Osteoblast (primary cell): ENCODE results near the gene TMEM192. TPM values are rescaled to one million over a fixed set of nuclear protein-coding genes. Genes with fewer than 3 reads are reported as not detected.
A peak's percentile ranks its signal among the peaks of the same experiment; 100 is the strongest.

Experiments
- DNase-seq: peaks from one replicate; pipeline ENCODE4 v3.0.0; 2011; ENCODE audit warnings: low spot score, mixed read lengths; ENCODE audit not compliant: insufficient read length; ENCODE audit errors: missing footprints
- H2AFZ ChIP-seq: 2 replicates; pipeline ENCODE4 v1.6.0; 2011; ENCODE audit warnings: mild to moderate bottlenecking, low read length
- H3K27ac ChIP-seq: 2 replicates; pipeline ENCODE4 v1.5.1; 2011; ENCODE audit warnings: mild to moderate bottlenecking, low read depth, low read length, moderate library complexity
- H3K27me3 ChIP-seq: 2 replicates; pipeline ENCODE4 v1.6.0; 2012; ENCODE audit warnings: mild to moderate bottlenecking, control low read depth, inconsistent platforms, low read length, moderate library complexity; ENCODE audit not compliant: insufficient read depth
- H3K36me3 ChIP-seq: 2 replicates; pipeline ENCODE4 v1.5.1; 2011; ENCODE audit warnings: mild to moderate bottlenecking, low read length, control low read depth, moderate library complexity; ENCODE audit not compliant: insufficient read depth
- H3K4me1 ChIP-seq: 2 replicates; pipeline ENCODE4 v1.5.1; 2011; ENCODE audit warnings: mild to moderate bottlenecking, low read length, control low read depth, moderate library complexity; ENCODE audit not compliant: insufficient read depth
- H3K4me2 ChIP-seq: 2 replicates; pipeline ENCODE4 v1.6.0; 2011; ENCODE audit warnings: mild to moderate bottlenecking, low read length; ENCODE audit not compliant: insufficient read depth
- H3K4me3 ChIP-seq: fragments of 200-600 bp; sonication (generic); 3 replicates; pipeline ENCODE4 v1.5.1; 2012; ENCODE audit warnings: mild to moderate bottlenecking, low read length, inconsistent platforms; ENCODE audit not compliant: insufficient read depth
- H3K79me2 ChIP-seq: 2 replicates; pipeline ENCODE4 v1.6.0; 2012; ENCODE audit warnings: mild to moderate bottlenecking, low read length, control low read depth, inconsistent platforms; ENCODE audit not compliant: insufficient read depth
- H3K9me3 ChIP-seq: 2 replicates; pipeline ENCODE4 v1.5.1; 2011; ENCODE audit warnings: low read depth, low read length, control low read depth
- H4K20me1 ChIP-seq: 2 replicates; pipeline ENCODE4 v1.6.0; 2012; ENCODE audit warnings: mild to moderate bottlenecking, low read length, control low read depth; ENCODE audit not compliant: insufficient read depth
- total RNA-seq: library from RNA; depleted of rRNA; stranded (reverse); fragments of >200 nt; gene quantifications from 2 replicates; pipeline ENCODE4 v1.2.3, GENCODE V29; 2012
- TF ChIP-seq, protein P1 (sequence below): IDR thresholded peaks from 2 replicates; pipeline ENCODE4 v1.5.1; 2011; ENCODE audit warnings: mild to moderate bottlenecking, low read depth, low read length, moderate library complexity; ENCODE audit errors: extremely low read depth

The TMEM192 gene
- total RNA-seq, 1 donor: 17.4 TPM

DNA sequence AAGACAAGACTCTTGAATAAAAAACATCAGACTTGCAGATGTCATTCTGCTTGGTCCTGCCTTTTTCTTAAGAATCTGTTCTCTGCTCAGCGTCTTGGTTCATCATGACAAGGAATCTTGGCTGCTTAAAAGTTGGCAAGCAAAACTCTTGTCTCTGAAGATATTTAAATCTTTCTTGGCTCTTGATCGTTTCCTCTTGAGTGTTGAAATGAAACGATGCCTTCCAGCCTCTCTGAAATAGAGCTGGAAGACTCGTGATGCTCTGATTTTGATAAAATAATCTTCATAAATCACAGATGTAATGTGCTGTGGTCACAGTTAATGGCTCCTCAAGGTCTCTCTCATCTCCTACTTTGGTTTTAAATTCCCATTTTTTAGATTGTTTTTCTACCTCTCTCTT lies 39.9 kb upstream of the TMEM192 start:
- Histone ChIP-seq H3K4me3 (no peak overlapping the region), H4K20me1 (no peaks in the 10 kb centered on the region), H3K9me3 (no peaks in the 10 kb centered on the region), H3K27me3 (no peaks in the 10 kb centered on the region), H3K27ac (no peak overlapping the region), H3K79me2 (no peaks in the 10 kb centered on the region), H3K36me3 (no peaks in the 10 kb centered on the region), H3K4me2 (no peak overlapping the region), H3K4me1 (no peaks in the 10 kb centered on the region), H2AFZ (no peak overlapping the region)
- no peak for DNase-seq
- TF ChIP-seq, protein P1, sequence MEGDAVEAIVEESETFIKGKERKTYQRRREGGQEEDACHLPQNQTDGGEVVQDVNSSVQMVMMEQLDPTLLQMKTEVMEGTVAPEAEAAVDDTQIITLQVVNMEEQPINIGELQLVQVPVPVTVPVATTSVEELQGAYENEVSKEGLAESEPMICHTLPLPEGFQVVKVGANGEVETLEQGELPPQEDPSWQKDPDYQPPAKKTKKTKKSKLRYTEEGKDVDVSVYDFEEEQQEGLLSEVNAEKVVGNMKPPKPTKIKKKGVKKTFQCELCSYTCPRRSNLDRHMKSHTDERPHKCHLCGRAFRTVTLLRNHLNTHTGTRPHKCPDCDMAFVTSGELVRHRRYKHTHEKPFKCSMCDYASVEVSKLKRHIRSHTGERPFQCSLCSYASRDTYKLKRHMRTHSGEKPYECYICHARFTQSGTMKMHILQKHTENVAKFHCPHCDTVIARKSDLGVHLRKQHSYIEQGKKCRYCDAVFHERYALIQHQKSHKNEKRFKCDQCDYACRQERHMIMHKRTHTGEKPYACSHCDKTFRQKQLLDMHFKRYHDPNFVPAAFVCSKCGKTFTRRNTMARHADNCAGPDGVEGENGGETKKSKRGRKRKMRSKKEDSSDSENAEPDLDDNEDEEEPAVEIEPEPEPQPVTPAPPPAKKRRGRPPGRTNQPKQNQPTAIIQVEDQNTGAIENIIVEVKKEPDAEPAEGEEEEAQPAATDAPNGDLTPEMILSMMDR: no peak

- peak; percentile 56 for DNase-seq
- TF ChIP-seq, protein P1: no peak
- Histone ChIP-seq H2AFZ (no peak overlapping the region), H3K4me3 (no peak overlapping the region), H3K4me2 (no peak overlapping the region), H3K4me1 (no peaks in the 10 kb centered on the region), H3K36me3 (no peaks in the 10 kb centered on the region), H3K79me2 (no peaks in the 10 kb centered on the region), H4K20me1 (no peaks in the 10 kb centered on the region), H3K9me3 (no peaks in the 10 kb centered on the region), H3K27ac (no peak overlapping the region), H3K27me3 (no peaks in the 10 kb centered on the region)
Observed at GRCh38 chr4:165151734-165152133, 39.1 kb upstream of the TMEM192 start.

DNA sequence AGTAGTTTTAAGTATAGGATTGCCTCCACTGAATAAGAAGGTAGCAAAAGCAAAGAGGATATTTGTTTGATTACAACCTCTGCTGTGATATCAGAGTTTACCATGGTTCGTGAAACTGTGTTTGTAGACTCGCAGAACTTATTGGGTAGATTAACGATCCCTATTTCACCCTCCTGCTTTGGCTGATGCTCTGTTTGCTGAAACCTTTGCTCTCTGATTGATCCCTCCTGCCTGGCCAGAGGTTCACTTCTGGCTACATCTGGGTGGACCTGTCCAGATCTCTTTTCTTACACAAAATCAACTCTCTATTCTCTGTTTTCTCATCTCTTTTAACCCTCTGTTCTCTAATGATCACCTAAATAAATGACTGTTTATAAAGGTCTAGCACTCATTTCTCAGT lies 37.9 kb upstream of the TMEM192 start:
- no peaks in the 10 kb centered on the region for H3K27me3 ChIP-seq
- no peak overlapping the region for H2AFZ ChIP-seq
- no peaks in the 10 kb centered on the region for H3K4me1 ChIP-seq
- H3K27ac ChIP-seq: no peak overlapping the region
- TF ChIP-seq, protein P1: no peak
- no peaks in the 10 kb centered on the region for H3K9me3 ChIP-seq
- H3K36me3 ChIP-seq: no peaks in the 10 kb centered on the region
- no peak for DNase-seq
- no peak overlapping the region for H3K4me3 ChIP-seq
- H3K4me2 ChIP-seq: no peak overlapping the region
- H3K79me2 ChIP-seq: no peaks in the 10 kb centered on the region
- no peaks in the 10 kb centered on the region for H4K20me1 ChIP-seq

- H3K79me2 ChIP-seq: no peaks in the 10 kb centered on the region
- H3K9me3 ChIP-seq: no peaks in the 10 kb centered on the region
- no peak for DNase-seq
- no peak overlapping the region for H3K27ac ChIP-seq
- no peaks in the 10 kb centered on the region for H3K27me3 ChIP-seq
- no peaks in the 10 kb centered on the region for H4K20me1 ChIP-seq
- TF ChIP-seq, protein P1: no peak
- H2AFZ ChIP-seq: no peak overlapping the region
- H3K4me3 ChIP-seq: no peak overlapping the region
- H3K4me2 ChIP-seq: no peak overlapping the region
- no peaks in the 10 kb centered on the region for H3K36me3 ChIP-seq
- H3K4me1 ChIP-seq: no peaks in the 10 kb centered on the region
Observed at GRCh38 chr4:165138843-165139242, 26.2 kb upstream of the TMEM192 start.
